Breast epithelium (tissue), 4 donors: Measurements from ENCODE around the gene CPA5. TPM values are rescaled to one million over a fixed set of nuclear protein-coding genes. Genes with fewer than 3 reads are reported as not detected.

Source experiments
- DNase-seq, 2 donors: peaks; one replicate each; pipeline ENCODE4 v3.0.0-alpha.2; 2019; ENCODE audit warnings: low spot score in 2 of 2
- H3K27ac ChIP-seq, 2 donors: fragments of 200-600 bp; sonication (generic) in 1 of 2; one replicate each; pipeline ENCODE4 v1.5.1; 2016 to 2019; ENCODE audit warnings: mild to moderate bottlenecking in 1 of 2
- H3K27me3 ChIP-seq, 2 donors: fragments of 200-600 bp; sonication (generic) in 1 of 2; one replicate each; pipeline versions ENCODE4 v1.5.1 to v1.6.0; 2017 to 2019; ENCODE audit warnings: control low read depth in 1 of 2, mild to moderate bottlenecking in 1 of 2
- H3K36me3 ChIP-seq: fragments of 200-600 bp; one replicate; pipeline ENCODE4 v1.5.1; 2019
- H3K4me1 ChIP-seq, 2 donors: fragments of 200-600 bp; sonication (generic); one replicate each; pipeline ENCODE4 v1.5.1; 2016 to 2019; ENCODE audit warnings: control low read depth in 1 of 2
- H3K4me3 ChIP-seq, 3 donors: fragments of 200-600 bp; sonication (generic); 1 replicate in 2 of 3; 2 replicates in 1 of 3; pipeline ENCODE4 v1.5.1; 2016 to 2019; ENCODE audit warnings: mild to moderate bottlenecking in 3 of 3, moderate library complexity in 2 of 3
- H3K9me3 ChIP-seq, 2 donors: fragments of 200-600 bp; sonication (generic) in 1 of 2; one replicate each; pipeline ENCODE4 v1.5.1; 2016 to 2019; ENCODE audit warnings: control low read depth in 1 of 2
- CTCF ChIP-seq, 3 donors: fragments of 450-650 bp; IDR thresholded peaks; one replicate each; pipeline ENCODE4 v1.5.1; 2016 to 2017; ENCODE audit warnings: antibody characterized with exemption in 3 of 3, mild to moderate bottlenecking in 3 of 3, moderate library complexity in 3 of 3
- POLR2A ChIP-seq: fragments of 450-650 bp; IDR thresholded peaks from one replicate; pipeline ENCODE4 v1.6.1; 2016; ENCODE audit warnings: antibody characterized with exemption, mild to moderate bottlenecking, moderate library complexity
- POLR2AphosphoS5 ChIP-seq, 3 donors: sonication (generic); formaldehyde crosslinking; IDR thresholded peaks; one replicate each; pipeline ENCODE4 v1.6.1; 2017; ENCODE audit warnings: antibody characterized with exemption in 3 of 3
- intact Hi-C: fragments of 100-400 bp; cut with DNase I; formaldehyde crosslinking; loops from one replicate; pipeline ENCODE4 v1.15.1; 2023; ENCODE audit warnings: low total_unique reads
- total RNA-seq, 3 donors: library from RNA; depleted of rRNA; stranded (reverse); fragments of >200 nt; gene quantifications; one replicate each; pipeline ENCODE4 v1.1.0, GENCODE V29; 2016

The CPA5 gene
- total RNA-seq = not detected

GRCh38 chr7:130344271-130344866 is at the start of gene CPA5:
CPA5 (plus strand) TSS chr7:130344816; CDS start chr7:130346486, 1,670 bp downstream.
- Histone ChIP-seq H3K4me3 (no peak within 1 kb of the TSS), H3K27me3 (no peaks in the 10 kb centered on the region), H3K27ac (no peak within 1 kb of the TSS), H3K9me3 (no peaks in the 10 kb centered on the region), H3K4me1 (no peaks in the 10 kb centered on the region), H3K36me3 (no peaks in the 10 kb centered on the region)
- intact Hi-C loops = no loop called here
- TF ChIP-seq CTCF (IDR thresholded peaks at IDR 0.05) (no peak), POLR2A (no peak), POLR2AphosphoS5 (IDR thresholded peaks at IDR 0.05) (no peak)
- no peak for DNase-seq

- Histone ChIP-seq H3K27me3 (no peaks in the 10 kb centered on the region), H3K4me1 (peaks cover 0 to 11% of the 10 kb centered on the region in 2 donors), H3K4me3 (no peak overlapping the region), H3K9me3 (no peaks in the 10 kb centered on the region), H3K27ac (no peak overlapping the region), H3K36me3 (no peaks in the 10 kb centered on the region)
- TF ChIP-seq POLR2A (no peak), POLR2AphosphoS5 (IDR thresholded peaks at IDR 0.05) (no peak), CTCF (IDR thresholded peaks at IDR 0.05) (no peak)
- DNase-seq = no peak
- intact Hi-C loops = no loop called here
Observed at GRCh38 chr7:130296221-130296951, 48.2 kb upstream of the CPA5 start.

GRCh38 chr7:130297628-130298543 is 46.7 kb upstream of the CPA5 start:
- H3K4me3 ChIP-seq = no peak overlapping the region
- no peak overlapping the region for H3K27ac ChIP-seq
- H3K27me3 ChIP-seq = no peaks in the 10 kb centered on the region
- peaks cover 0 to 11% of the 10 kb centered on the region in 2 donors for H3K4me1 ChIP-seq
- intact Hi-C loops = loop anchor here (1.0 kb wide), 1 partner anchor 8 kb away; no protein-coding TSS in a partner anchor
- no peaks in the 10 kb centered on the region for H3K36me3 ChIP-seq
- DNase-seq = no peak
- TF ChIP-seq POLR2A (no peak), CTCF (IDR thresholded peaks at IDR 0.05) (no peak), POLR2AphosphoS5 (IDR thresholded peaks at IDR 0.05) (no peak)
- no peaks in the 10 kb centered on the region for H3K9me3 ChIP-seq

- no peaks in the 10 kb centered on the region for H3K36me3 ChIP-seq
Observed at GRCh38 chr7:130298544-130299326, 45.9 kb upstream of the CPA5 start.

More at GRCh38 chr7:130298544-130299326, 45.9 kb upstream of the CPA5 start:
- peak overlapping the region; percentile 64 to 71 for H3K27ac ChIP-seq
- H3K4me1 ChIP-seq = peaks cover 0 to 11% of the 10 kb centered on the region in 2 donors
- intact Hi-C loops = loop anchor here (1.0 kb wide), 1 partner anchor 8 kb away; no protein-coding TSS in a partner anchor
- peak in 1 of 2 donors; percentile 78 for DNase-seq
- no peaks in the 10 kb centered on the region for H3K9me3 ChIP-seq
- H3K27me3 ChIP-seq = no peaks in the 10 kb centered on the region
- TF ChIP-seq CTCF (IDR thresholded peaks at IDR 0.05) (no peak), POLR2AphosphoS5 (IDR thresholded peaks at IDR 0.05) (peak in 2 of 3 donors; percentile 28 to 82), POLR2A (no peak)
- no peak overlapping the region for H3K4me3 ChIP-seq
